Adrenal gland (tissue), 12 donors: ENCODE measurements around the gene APBB3. TPM values are rescaled to one million over a fixed set of nuclear protein-coding genes. Genes with fewer than 3 reads are reported as not detected.
A peak's percentile ranks its signal among the peaks of the same experiment; 100 is the strongest.
"Not testable (repeated sequence)": the region's sequence is repeated elsewhere in the genome, so short reads cannot be mapped to it uniquely, and the experiment has no call there.

Source experiments
- DNase-seq, 7 donors: peaks; one replicate each; pipeline ENCODE4 v3.0.0-alpha.2; 2019 to 2020
- H3K27ac ChIP-seq, 5 donors: fragments of 200-600 bp; sonication (generic) in 4 of 5; 1 replicate in 3 of 5; 2 replicates in 2 of 5; pipeline versions ENCODE4 v1.5.1 to v1.8.0; 2016 to 2020; ENCODE audit warnings: mild to moderate bottlenecking in 1 of 5
- H3K27me3 ChIP-seq: fragments of 200-600 bp; 2 replicates; pipeline ENCODE4 v1.8.0; 2021
- H3K36me3 ChIP-seq, 2 donors: fragments of 200-600 bp; replicated peaks in 1 of 2; 1 replicate in 1 of 2; 2 replicates in 1 of 2; pipeline versions ENCODE4 v1.5.1 to v1.8.0; 2018 to 2022
- H3K4me1 ChIP-seq, 2 donors: fragments of 200-600 bp; replicated peaks in 1 of 2; 1 replicate in 1 of 2; 2 replicates in 1 of 2; pipeline versions ENCODE4 v1.5.1 to v1.8.0; 2018 to 2021
- H3K4me3 ChIP-seq, 4 donors: fragments of 200-600 bp; sonication (generic) in 3 of 4; one replicate each; pipeline ENCODE4 v1.5.1; 2016 to 2018
- H3K9me3 ChIP-seq, 3 donors: fragments of 200-600 bp; sonication (generic) in 1 of 3; replicated peaks in 1 of 3; 1 replicate in 2 of 3; 2 replicates in 1 of 3; pipeline versions ENCODE4 v1.5.1 to v1.8.0; 2016 to 2021
- CTCF ChIP-seq, 6 experiments: fragments of 450-650 bp in 4 of 6; fragments of 200-600 bp in 2 of 6; sonication (generic) in 1 of 6; IDR thresholded peaks; 1 replicate in 5 of 6; 2 replicates in 1 of 6; pipeline versions ENCODE4 v1.5.1 to v1.8.0; 2016 to 2021; ENCODE audit warnings: antibody characterized with exemption in 6 of 6, mild to moderate bottlenecking in 2 of 6, moderate library complexity in 1 of 6
- POLR2A ChIP-seq, 2 donors: fragments of 450-650 bp; IDR thresholded peaks; one replicate each; pipeline ENCODE4 v1.6.1; 2017; ENCODE audit warnings: antibody characterized with exemption in 2 of 2, mild to moderate bottlenecking in 2 of 2, moderate library complexity in 1 of 2
- WGBS, 4 donors: extraction: QIAGEN DNeasy Blood & Tissue Kit in 2 of 4; methylation state at CpG; one replicate each; pipeline versions ENCODE4 v1.1.5 to v1.1.7; 2013 to 2017; 5-methylcytosine and 5-hydroxymethylcytosine counted together
- intact Hi-C, 2 donors: fragments of 100-400 bp; cut with DNase I; formaldehyde crosslinking; loops; one replicate each; pipeline versions ENCODE4 v1.14.1 to v1.15.0; 2022 to 2023
- polyA plus RNA-seq, 3 donors: library from polyadenylated mRNA; stranded (reverse); fragments of 200-250 nt in 2 of 3; fragments of 350-450 nt in 1 of 3; fragmentation: Illumina TruSeq in 1 of 3; extraction: RNeasy Lipid Tissue Mini Kit (QIAGEN cat#74804) in 1 of 3; gene quantifications; one replicate each; pipeline ENCODE4 v1.2.3, GENCODE V29; 2013 to 2014
- total RNA-seq, 9 donors: library from RNA; depleted of rRNA in 4 of 9; stranded (reverse); fragments of >200 nt in 4 of 9; fragments of 120-200 nt in 1 of 9; fragmentation: NEBNext Ultra II Directional in 1 of 9; extraction: Animal tissue kit (Norgen Biotek cat#: 25700) in 1 of 9; gene quantifications; one replicate each; pipeline versions ENCODE4 v1.1.0 to v1.2.4, GENCODE V29; 2013 to 2023
- donor health status: healthy with polysubstance abuse.
- donor health status: Bipolar disorder and iron deficiency.
- donor health status: DM: yes; HTN: yes; CAD: no.
- donor health status: DM: no; HTN: no; CAD: no.
- donor health status: DM: no; HTN: no; CAD: no.
- donor health status: DM: yes; HTN: yes; CAD: no.

Gene APBB3
- total and polyA plus RNA-seq, 12 donors, result 14.0 to 163 (median 36.1) TPM

- H3K4me3 ChIP-seq, result no peak overlapping the region
- intact Hi-C loops, result no loop called here
- TF ChIP-seq CTCF (IDR thresholded peaks at IDR 0.05) (no peak), POLR2A (IDR thresholded peaks at IDR 0.05) (no peak)
- no peaks in the 10 kb centered on the region for H3K36me3 ChIP-seq
- no peak for DNase-seq
- no peaks in the 10 kb centered on the region for H3K27me3 ChIP-seq
- H3K27ac ChIP-seq, result peak overlapping the region in 2 of 5 donors; percentile 46 to 67
- H3K4me1 ChIP-seq, result peaks cover 0 to 6% of the 10 kb centered on the region in 2 donors
- H3K9me3 ChIP-seq, result no peaks in the 10 kb centered on the region
These were observed 44.3 kb upstream of the APBB3 start for GRCh38 chr5:140608722-140609121.

GRCh38 chr5:140607031-140607430 is 42.6 kb upstream of the APBB3 start:
- no peak for DNase-seq
- TF ChIP-seq CTCF (IDR thresholded peaks at IDR 0.05) (no peak), POLR2A (IDR thresholded peaks at IDR 0.05) (no peak)
- WGBS, 4 donors, result 70 to 81% (median 70%) methylated on average over 2 of the region's 2 CpGs

GRCh38 chr5:140605879-140606278 is 41.5 kb upstream of the APBB3 start:
- WGBS, 4 donors, result 53 to 72% (median 64%) methylated on average over 3 of the region's 3 CpGs

More at GRCh38 chr5:140607031-140607430, 42.6 kb upstream of the APBB3 start:
- H3K36me3 ChIP-seq, result no peaks in the 10 kb centered on the region
- H3K27me3 ChIP-seq, result no peaks in the 10 kb centered on the region
- no peaks in the 10 kb centered on the region for H3K9me3 ChIP-seq
- peak overlapping the region in 1 of 5 donors; percentile 47 for H3K27ac ChIP-seq
- no peak overlapping the region for H3K4me3 ChIP-seq
- peaks cover 5 to 14% of the 10 kb centered on the region in 2 donors for H3K4me1 ChIP-seq
- intact Hi-C loops, result no loop called here

GRCh38 chr5:140603734-140604133 is 39.3 kb upstream of the APBB3 start:
- H3K36me3 ChIP-seq, result no peaks in the 10 kb centered on the region
- H3K4me1 ChIP-seq, result peaks cover 5 to 9% of the 10 kb centered on the region in 2 donors
- H3K27me3 ChIP-seq, result no peaks in the 10 kb centered on the region
- no peak overlapping the region for H3K4me3 ChIP-seq
- TF ChIP-seq POLR2A (IDR thresholded peaks at IDR 0.05) (no peak), CTCF (IDR thresholded peaks at IDR 0.05) (no peak)
- no peak for DNase-seq
- no peaks in the 10 kb centered on the region for H3K9me3 ChIP-seq
- WGBS, 4 donors, result 90 to 99% (median 93%) methylated on average over 2 of the region's 2 CpGs
- intact Hi-C loops, result no loop called here
- peak overlapping the region in 3 of 5 donors; percentile 80 to 82 (median 81) for H3K27ac ChIP-seq

More at GRCh38 chr5:140605879-140606278, 41.5 kb upstream of the APBB3 start:
- Histone ChIP-seq H3K27ac (no peak overlapping the region), H3K4me3 (no peak overlapping the region), H3K9me3 (no peaks in the 10 kb centered on the region), H3K4me1 (peaks cover 5 to 14% of the 10 kb centered on the region in 2 donors), H3K27me3 (no peaks in the 10 kb centered on the region), H3K36me3 (no peaks in the 10 kb centered on the region)
- intact Hi-C loops, result no loop called here
- DNase-seq, result no peak
- TF ChIP-seq POLR2A (IDR thresholded peaks at IDR 0.05) (no peak), CTCF (IDR thresholded peaks at IDR 0.05) (no peak)

GRCh38 chr5:140603446-140603698 is 39.0 kb upstream of the APBB3 start:
- H3K4me3 ChIP-seq, intact Hi-C loops, DNase-seq, H3K9me3 ChIP-seq, H3K27me3 ChIP-seq, H3K36me3 ChIP-seq, H3K4me1 ChIP-seq: not testable (repeated sequence)
- WGBS, 4 donors, result 90 to 97% (median 95%) methylated on average over 4 of the region's 4 CpGs
- H3K27ac ChIP-seq, result peak overlapping the region in 4 of 5 donors; percentile 40 to 82 (median 80)
